Esophagus (tissue), 2 donors: ENCODE data around the gene STX7. TPM values are rescaled to one million over a fixed set of nuclear protein-coding genes. Genes with fewer than 3 reads are reported as not detected.

Experiments
- H3K27ac ChIP-seq, 2 donors: one replicate each; pipeline ENCODE4 v1.5.1; 2013; ENCODE audit warnings: low read depth in 2 of 2, mild to moderate bottlenecking in 2 of 2, inconsistent platforms in 1 of 2, low read length in 1 of 2, moderate library complexity in 1 of 2
- H3K27me3 ChIP-seq, 2 donors: one replicate each; pipeline ENCODE4 v1.6.1; 2013; ENCODE audit warnings: low read length in 2 of 2, control low read depth in 1 of 2, mild to moderate bottlenecking in 1 of 2; ENCODE audit not compliant: insufficient read depth in 2 of 2, control insufficient read depth in 1 of 2
- H3K36me3 ChIP-seq, 2 donors: one replicate each; pipeline ENCODE4 v1.6.1; 2013; ENCODE audit warnings: low read length in 1 of 2; ENCODE audit not compliant: control insufficient read depth in 2 of 2, insufficient read depth in 2 of 2
- H3K4me1 ChIP-seq, 2 donors: one replicate each; pipeline ENCODE4 v1.6.1; 2013; ENCODE audit warnings: low read length in 1 of 2; ENCODE audit not compliant: control insufficient read depth in 2 of 2, insufficient read depth in 2 of 2
- H3K4me3 ChIP-seq, 2 donors: one replicate each; pipeline ENCODE4 v1.5.1; 2013; ENCODE audit warnings: low read length in 2 of 2, mild to moderate bottlenecking in 2 of 2, low read depth in 1 of 2, moderate library complexity in 1 of 2
- H3K9me3 ChIP-seq, 2 donors: one replicate each; pipeline ENCODE4 v1.6.1; 2013; ENCODE audit warnings: mild to moderate bottlenecking in 2 of 2, low read depth in 1 of 2, low read length in 1 of 2, moderate library complexity in 1 of 2; ENCODE audit not compliant: control insufficient read depth in 2 of 2, insufficient read depth in 1 of 2
- WGBS, 2 donors: extraction: QIAGEN DNeasy Blood & Tissue Kit; methylation state at CpG; one replicate each; pipeline ENCODE4 v1.1.7; 2013; 5-methylcytosine and 5-hydroxymethylcytosine counted together
- polyA plus RNA-seq, 2 donors: library from polyadenylated mRNA; stranded (reverse); fragments of 200-250 nt; gene quantifications; one replicate each; pipeline ENCODE4 v1.2.3, GENCODE V29; 2013
- donor health status: healthy with polysubstance abuse.
- donor health status: Bipolar disorder and iron deficiency.

STX7 gene
- polyA plus RNA-seq, 2 donors, result 9.0 to 19.2 TPM

DNA sequence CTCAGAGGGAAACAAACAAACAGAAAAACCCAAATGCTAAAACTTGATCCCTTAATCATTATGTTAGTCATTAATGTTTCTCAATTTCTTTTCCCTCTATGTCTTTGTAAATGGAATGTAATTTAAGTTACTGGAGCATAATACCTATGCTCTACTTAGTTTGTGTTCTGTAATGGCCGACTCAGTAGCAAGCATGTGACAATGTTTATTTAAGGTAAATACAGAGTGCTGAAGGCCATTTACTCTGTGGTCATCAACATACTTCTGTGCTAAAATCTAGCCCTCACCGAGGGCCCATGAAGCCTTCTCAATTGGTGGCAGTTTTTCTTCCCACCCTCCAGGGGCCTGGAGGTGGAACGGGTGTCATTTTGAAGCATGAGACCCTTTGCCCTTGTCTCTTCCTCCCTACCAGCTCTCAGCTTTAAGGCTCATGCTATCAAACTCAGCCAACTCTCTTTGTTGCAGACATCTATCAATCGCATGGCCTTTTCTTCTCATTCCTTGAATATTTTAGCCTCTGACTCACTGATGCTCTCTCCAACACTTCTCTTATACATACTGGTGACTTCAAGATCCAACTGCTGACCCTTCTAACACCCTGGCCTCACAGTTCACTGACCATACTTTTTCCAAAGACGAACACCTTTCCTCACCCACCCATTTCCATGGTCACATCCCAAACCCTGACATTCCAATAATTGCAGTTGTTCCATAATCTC, 48.2 kb downstream of the STX7 start:
- Histone ChIP-seq H3K36me3 (peaks cover 4 to 14% of the 10 kb centered on the region in 2 donors), H3K27ac (no peak overlapping the region), H3K4me1 (no peaks in the 10 kb centered on the region), H3K4me3 (no peak overlapping the region), H3K27me3 (no peaks in the 10 kb centered on the region), H3K9me3 (no peaks in the 10 kb centered on the region)
- WGBS, 2 donors, result 88 to 90% methylated on average over 5 of the region's 5 CpGs

- Histone ChIP-seq H3K27me3 (no peaks in the 10 kb centered on the region), H3K27ac (no peak overlapping the region), H3K9me3 (no peaks in the 10 kb centered on the region), H3K36me3 (peaks cover 9 to 20% of the 10 kb centered on the region in 2 donors), H3K4me3 (no peak overlapping the region), H3K4me1 (no peaks in the 10 kb centered on the region)
- WGBS, 2 donors, result 94% methylated on average over 6 of the region's 6 CpGs
Measured at GRCh38 chr6:132461958-132462357, 51.0 kb downstream of the STX7 start.

DNA sequence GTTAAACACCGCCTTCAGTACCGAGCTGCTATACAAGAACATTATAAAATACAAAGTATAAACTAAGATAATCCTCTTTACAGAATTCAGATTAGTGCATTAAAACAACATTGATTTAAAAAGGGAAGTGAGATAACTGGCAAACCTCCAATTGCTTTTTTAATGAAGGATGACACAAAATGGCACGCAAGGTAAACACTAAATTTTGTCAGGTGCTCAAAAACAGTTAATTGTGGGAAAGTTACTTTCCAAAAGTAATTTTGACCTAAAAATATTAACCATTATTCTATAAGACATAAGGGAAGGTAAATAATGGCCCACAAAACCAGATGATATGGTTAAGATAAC, 53.3 kb downstream of the STX7 start:
- no peak overlapping the region for H3K27ac ChIP-seq
- WGBS, 2 donors, result 83 to 85% methylated on average over 3 of the region's 3 CpGs
- no peaks in the 10 kb centered on the region for H3K27me3 ChIP-seq
- no peaks in the 10 kb centered on the region for H3K4me1 ChIP-seq
- H3K9me3 ChIP-seq, result no peaks in the 10 kb centered on the region
- H3K36me3 ChIP-seq, result peaks cover 7 to 14% of the 10 kb centered on the region in 2 donors
- no peak overlapping the region for H3K4me3 ChIP-seq

DNA sequence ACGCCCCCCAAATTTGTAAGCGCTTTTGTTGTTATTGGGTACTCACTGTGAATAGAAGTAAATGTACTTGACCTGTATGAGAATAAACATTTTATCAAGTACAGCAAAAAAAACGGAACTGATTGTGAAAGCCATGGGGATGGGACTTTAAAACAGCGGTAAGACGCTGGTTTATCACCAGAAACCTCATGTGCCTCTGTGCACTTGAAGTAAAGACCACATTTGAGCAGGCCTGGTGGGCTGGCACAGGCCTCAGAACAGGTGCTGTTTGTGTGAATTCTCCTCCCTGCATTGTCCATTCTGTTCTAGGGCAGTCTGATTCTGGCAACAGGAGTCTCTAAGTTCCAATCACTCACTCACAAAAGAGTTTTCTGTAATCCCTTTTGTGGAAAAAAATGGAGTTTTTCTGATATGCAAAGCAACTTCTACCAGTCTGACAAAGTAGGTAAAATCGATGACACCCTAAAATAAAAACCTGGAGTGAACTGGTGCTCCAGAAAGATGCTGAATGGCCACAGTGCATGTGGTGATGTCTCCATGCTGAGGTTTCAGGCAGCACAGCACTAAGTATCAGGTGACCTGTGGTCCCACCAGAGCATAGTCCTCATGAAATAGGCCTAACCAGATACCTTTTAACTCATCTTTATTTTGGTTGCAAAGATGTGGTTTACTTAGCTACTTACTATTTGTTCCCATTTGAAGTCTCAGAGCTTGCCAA, 53.9 kb downstream of the STX7 start:
- no peak overlapping the region for H3K4me3 ChIP-seq
- no peaks in the 10 kb centered on the region for H3K27me3 ChIP-seq
- no peaks in the 10 kb centered on the region for H3K9me3 ChIP-seq
- H3K27ac ChIP-seq, result no peak overlapping the region
- H3K4me1 ChIP-seq, result no peaks in the 10 kb centered on the region
- peaks cover 6 to 14% of the 10 kb centered on the region in 2 donors for H3K36me3 ChIP-seq
- WGBS, 2 donors, result 94 to 95% methylated on average over 6 of the region's 6 CpGs

DNA sequence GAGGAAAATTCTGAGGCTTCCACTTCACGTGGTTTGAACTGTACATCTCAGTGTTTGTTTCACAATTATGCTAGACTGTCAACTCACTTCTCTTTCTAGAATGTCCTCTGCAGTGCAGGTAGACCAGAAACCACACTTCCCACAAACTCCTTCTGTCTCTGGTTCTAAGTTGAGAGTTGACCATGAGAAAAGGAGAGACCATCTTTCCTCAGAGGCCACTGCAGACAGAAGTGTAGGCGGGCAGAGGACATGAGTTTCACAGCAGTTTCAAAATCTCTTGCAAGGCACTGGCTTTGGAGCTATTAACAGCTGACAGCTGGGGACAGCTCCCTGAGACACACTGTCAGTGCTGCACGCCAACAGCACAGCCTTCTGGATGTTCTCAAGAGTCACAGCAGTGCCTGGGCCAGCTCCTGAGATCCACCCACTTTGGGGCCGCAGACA, 56.2 kb downstream of the STX7 start:
- Histone ChIP-seq H3K27ac (no peak overlapping the region), H3K27me3 (no peaks in the 10 kb centered on the region), H3K4me1 (no peaks in the 10 kb centered on the region), H3K4me3 (no peak overlapping the region), H3K9me3 (no peaks in the 10 kb centered on the region), H3K36me3 (peaks cover 5 to 9% of the 10 kb centered on the region in 2 donors)
- WGBS, 2 donors, result 81 to 85% methylated on average over 4 of the region's 4 CpGs

GRCh38 chr6:132446855-132447241, 66.1 kb downstream of the STX7 start:
- 95% methylated on average over 5 of the region's 5 CpGs for WGBS, 2 donors
- H3K4me1 ChIP-seq, result no peaks in the 10 kb centered on the region

GRCh38 chr6:132446141-132446854, 66.6 kb downstream of the STX7 start:
- Histone ChIP-seq H3K9me3 (peaks cover 0 to 2% of the 10 kb centered on the region in 2 donors), H3K27me3 (no peaks in the 10 kb centered on the region), H3K36me3 (no peaks in the 10 kb centered on the region), H3K27ac (no peak overlapping the region), H3K4me3 (no peak overlapping the region), H3K4me1 (no peaks in the 10 kb centered on the region)
- 82 to 84% methylated on average over 4 of the region's 4 CpGs for WGBS, 2 donors

More at GRCh38 chr6:132446855-132447241, 66.1 kb downstream of the STX7 start:
- Histone ChIP-seq H3K27ac (no peak overlapping the region), H3K4me3 (no peak overlapping the region), H3K36me3 (no peaks in the 10 kb centered on the region), H3K27me3 (no peaks in the 10 kb centered on the region), H3K9me3 (peaks cover 0 to 2% of the 10 kb centered on the region in 2 donors)

GRCh38 chr6:132445201-132445951, 67.5 kb downstream of the STX7 start:
- 77 to 81% methylated on average over 3 of the region's 3 CpGs for WGBS, 2 donors
- H3K4me3 ChIP-seq, result no peak overlapping the region
- H3K27me3 ChIP-seq, result no peaks in the 10 kb centered on the region
- H3K9me3 ChIP-seq, result peaks cover 0 to 2% of the 10 kb centered on the region in 2 donors
- H3K4me1 ChIP-seq, result no peaks in the 10 kb centered on the region
- no peaks in the 10 kb centered on the region for H3K36me3 ChIP-seq
- H3K27ac ChIP-seq, result no peak overlapping the region

DNA sequence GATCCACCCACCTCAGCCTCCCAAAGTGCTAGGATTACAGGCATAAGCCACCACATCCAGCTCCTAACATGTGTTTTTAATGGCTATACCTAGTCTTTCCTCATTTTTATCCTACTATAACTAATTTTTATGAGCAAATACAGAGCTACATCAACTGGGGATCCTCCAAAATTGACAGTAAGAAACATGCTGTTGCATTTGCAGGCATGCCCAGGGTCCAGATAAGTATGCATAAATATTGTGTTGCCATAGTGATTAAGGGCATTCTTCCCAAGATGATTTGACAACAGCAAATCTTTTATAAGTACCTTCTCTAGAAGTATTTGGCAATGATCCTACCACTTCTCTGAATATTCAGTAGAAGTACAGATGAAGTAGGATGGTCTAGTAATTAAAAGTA, 69.7 kb downstream of the STX7 start:
- Histone ChIP-seq H3K9me3 (peaks cover 0 to 2% of the 10 kb centered on the region in 2 donors), H3K4me1 (no peaks in the 10 kb centered on the region), H3K27ac (no peak overlapping the region), H3K36me3 (no peaks in the 10 kb centered on the region), H3K4me3 (no peak overlapping the region), H3K27me3 (no peaks in the 10 kb centered on the region)
